COLO668 (cell line): Measurements from ENCODE around the gene TFIP11.

Experiments
- DNase-seq: peaks from one replicate; lab custom pipeline; 2025; ENCODE audit not compliant: unreplicated experiment; lab: John Stamatoyannopoulos, UW

Gene TFIP11

GRCh38 chr22:26508148-26508547, 4.1 kb downstream of the TFIP11 start:
- no peak for DNase-seq

GRCh38 chr22:26503758-26504157, 8.5 kb downstream of the TFIP11 start:
- no peak for DNase-seq

- peak; percentile 34 for DNase-seq
Measured at GRCh38 chr22:26502688-26503561, 9.3 kb downstream of the TFIP11 start.

- DNase-seq, result no peak
Measured at GRCh38 chr22:26501996-26502395, 10.3 kb downstream of the TFIP11 start.

GRCh38 chr22:26499188-26499703, 13.0 kb downstream of the TFIP11 start:
- DNase-seq, result no peak

- DNase-seq, result no peak
Measured at GRCh38 chr22:26496456-26496855, 15.8 kb downstream of the TFIP11 start.

GRCh38 chr22:26494506-26494905, 17.8 kb downstream of the TFIP11 start:
- DNase-seq, result no peak

- no peak for DNase-seq
Measured at GRCh38 chr22:26492220-26492619, 20.1 kb downstream of the TFIP11 start.

- no peak for DNase-seq
Measured at GRCh38 chr22:26489447-26490036, 22.7 kb downstream of the TFIP11 start.

GRCh38 chr22:26487996-26488395, 24.3 kb downstream of the TFIP11 start:
- DNase-seq, result no peak

- no peak for DNase-seq
Measured at GRCh38 chr22:26486394-26486793, 25.9 kb downstream of the TFIP11 start.

- DNase-seq, result no peak
Measured at GRCh38 chr22:26485806-26486390, 26.4 kb downstream of the TFIP11 start.

GRCh38 chr22:26485013-26485412, 27.3 kb downstream of the TFIP11 start:
- DNase-seq, result no peak

- DNase-seq, result no peak
Measured at GRCh38 chr22:26484360-26484706, 27.9 kb downstream of the TFIP11 start.

GRCh38 chr22:26483439-26484359, 28.6 kb downstream of the TFIP11 start, which contains the start of the genes HPS4 and SRRD:
TSS of gene HPS4 (minus strand) at chr22:26483783. CDS start at chr22:26481762, 2,021 bp downstream.
TSS of gene SRRD (plus strand) at chr22:26483877. CDS start at chr22:26483891, 14 bp downstream.
- peak; percentile 97 for DNase-seq

GRCh38 chr22:26483043-26483438, 29.2 kb downstream of the TFIP11 start:
- no peak for DNase-seq

- DNase-seq, result no peak
Measured at GRCh38 chr22:26482161-26482560, 30.1 kb downstream of the TFIP11 start.

- no peak for DNase-seq
Measured at GRCh38 chr22:26481694-26482093, 30.6 kb downstream of the TFIP11 start.

- no peak for DNase-seq
Measured at GRCh38 chr22:26481112-26481693, 31.1 kb downstream of the TFIP11 start.

GRCh38 chr22:26480611-26480932, 31.7 kb downstream of the TFIP11 start:
- no peak for DNase-seq
